HG03025 (cell line): ENCODE data around the gene EEF2KMT.
"Not testable (repeated sequence)": the region's sequence is repeated elsewhere in the genome, so short reads cannot be mapped to it uniquely, and the experiment has no call there.

Source experiments
- ATAC-seq: cut with Tn5 transposase; IDR thresholded peaks from one replicate; pipeline ENCODE4 v1.9.1; 2021; ENCODE audit warnings: mild to moderate bottlenecking, moderate library complexity; ENCODE audit not compliant: unreplicated experiment, low FRiP score

EEF2KMT gene, protein sequence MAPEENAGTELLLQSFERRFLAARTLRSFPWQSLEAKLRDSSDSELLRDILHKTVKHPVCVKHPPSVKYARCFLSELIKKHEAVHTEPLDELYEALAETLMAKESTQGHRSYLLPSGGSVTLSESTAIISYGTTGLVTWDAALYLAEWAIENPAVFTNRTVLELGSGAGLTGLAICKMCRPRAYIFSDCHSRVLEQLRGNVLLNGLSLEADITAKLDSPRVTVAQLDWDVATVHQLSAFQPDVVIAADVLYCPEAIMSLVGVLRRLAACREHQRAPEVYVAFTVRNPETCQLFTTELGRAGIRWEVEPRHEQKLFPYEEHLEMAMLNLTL

DNA sequence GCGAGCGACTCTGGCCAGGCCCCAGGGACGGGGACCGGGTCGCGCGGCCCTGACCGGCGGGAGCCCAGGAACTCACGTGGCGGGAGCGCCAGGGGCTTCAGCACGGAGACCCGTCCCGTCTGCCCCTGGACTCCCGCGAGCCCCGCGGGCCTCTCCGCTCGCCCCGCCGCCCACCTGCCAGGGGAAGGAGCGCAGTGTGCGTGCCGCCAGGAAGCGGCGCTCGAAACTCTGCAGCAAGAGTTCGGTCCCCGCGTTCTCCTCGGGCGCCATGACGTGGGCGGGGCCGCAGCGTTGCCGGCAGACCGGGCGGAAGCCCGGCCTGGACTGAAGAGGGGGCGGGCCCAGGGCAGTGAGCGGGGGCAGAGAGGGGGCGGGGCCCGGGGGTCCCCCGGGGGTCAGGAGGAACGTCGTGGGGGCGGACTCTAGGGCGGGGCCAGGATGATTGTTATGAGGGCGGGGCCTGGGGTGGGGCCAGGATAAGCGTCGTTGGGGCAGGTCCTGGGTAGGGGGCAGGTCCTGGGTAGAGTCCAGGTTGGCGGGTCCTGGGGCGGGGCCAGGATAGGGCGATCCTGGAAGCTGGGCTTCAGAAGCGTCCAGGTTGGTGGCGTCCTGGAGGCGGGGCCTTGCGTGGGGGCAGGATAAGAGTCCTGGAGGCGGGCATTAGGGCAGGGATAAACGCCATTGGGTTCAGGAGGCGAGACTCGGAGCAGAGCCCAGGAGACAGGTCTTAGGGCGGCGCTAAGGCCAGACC is at the start of gene EEF2KMT:
Gene EEF2KMT, minus strand, starts transcription at position 326 of the 751 bp plus-strand sequence. Its CDS starts 56 bp downstream, at position 270.
- ATAC-seq = peak; percentile 98

DNA sequence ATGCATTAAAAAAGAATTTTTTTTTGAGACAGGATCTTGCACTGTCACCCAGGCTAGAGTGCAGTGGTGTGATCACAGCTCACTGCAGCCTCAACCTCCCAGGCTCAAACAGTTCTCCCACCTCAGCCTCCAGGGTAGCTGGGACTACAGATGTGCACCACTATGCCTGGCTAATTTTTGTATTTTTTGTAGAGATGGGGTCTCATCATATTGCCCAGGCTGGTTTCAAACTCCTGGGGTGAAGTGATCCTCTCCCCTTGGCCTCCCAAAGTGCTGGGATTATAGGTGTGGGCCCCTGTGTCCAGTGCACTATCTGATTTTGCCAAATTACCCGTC is 47.0 kb upstream of the EEF2KMT start:
- ATAC-seq = not testable (repeated sequence)

DNA sequence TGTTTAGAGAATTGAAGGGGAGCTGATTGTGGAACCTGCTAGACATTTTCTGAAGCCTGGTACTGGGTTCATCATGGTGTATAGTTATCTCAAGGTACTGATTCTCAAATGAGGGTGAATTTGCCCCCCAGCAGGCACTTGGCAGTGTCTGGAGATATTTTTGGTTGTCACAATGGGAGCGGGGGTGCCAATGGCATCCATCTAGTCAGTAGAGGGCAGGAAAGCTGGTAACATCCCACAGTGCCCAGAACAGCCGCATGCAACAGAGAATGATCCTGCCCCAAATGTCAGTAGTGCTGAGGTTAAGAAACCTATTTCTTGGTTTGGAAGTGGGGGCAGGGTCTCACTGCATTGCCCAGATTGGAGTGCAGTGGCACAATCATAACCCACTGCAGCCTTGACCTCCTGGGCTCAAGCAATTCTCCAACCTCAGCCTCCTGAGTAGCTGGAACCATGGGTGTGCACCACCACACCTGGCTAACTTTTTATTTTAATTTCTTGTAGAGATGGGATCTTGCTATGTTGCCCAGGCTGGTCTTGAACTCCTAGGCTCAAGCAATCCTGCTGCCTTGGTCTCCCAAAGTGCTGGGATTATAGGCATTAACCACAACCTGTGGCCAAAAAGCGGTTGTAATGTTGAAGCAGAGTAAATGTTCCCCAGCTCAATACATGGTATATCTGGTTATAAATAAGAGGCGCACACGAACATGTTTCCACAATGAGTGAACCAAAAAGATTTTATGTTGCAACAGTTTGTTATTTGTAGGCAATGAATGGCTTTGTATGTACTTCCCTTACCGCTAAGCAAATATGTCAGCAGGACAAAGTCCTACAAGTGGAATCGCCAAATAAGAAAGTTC is 46.4 kb upstream of the EEF2KMT start:
- ATAC-seq = no peak

DNA sequence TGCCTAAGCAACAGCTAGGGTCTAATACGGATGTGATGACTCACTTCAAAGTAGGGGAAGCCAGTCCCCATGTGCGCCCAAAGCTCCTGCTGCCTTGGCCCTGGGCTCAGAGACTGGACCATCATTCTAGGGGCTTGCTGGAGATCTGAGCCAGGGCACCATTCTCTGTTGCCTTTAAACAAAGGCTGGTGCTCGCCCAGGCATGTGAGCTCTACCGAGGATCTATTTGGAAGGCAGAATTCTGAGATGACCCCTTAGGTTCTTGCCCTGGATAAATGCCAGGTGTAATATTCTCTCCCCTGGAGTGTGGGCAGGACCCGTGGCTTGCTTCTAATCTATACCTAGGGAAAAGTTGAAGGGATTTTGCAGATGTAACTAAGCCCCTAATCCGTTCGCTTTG is 42.6 kb upstream of the EEF2KMT start:
- not testable (repeated sequence) for ATAC-seq

DNA sequence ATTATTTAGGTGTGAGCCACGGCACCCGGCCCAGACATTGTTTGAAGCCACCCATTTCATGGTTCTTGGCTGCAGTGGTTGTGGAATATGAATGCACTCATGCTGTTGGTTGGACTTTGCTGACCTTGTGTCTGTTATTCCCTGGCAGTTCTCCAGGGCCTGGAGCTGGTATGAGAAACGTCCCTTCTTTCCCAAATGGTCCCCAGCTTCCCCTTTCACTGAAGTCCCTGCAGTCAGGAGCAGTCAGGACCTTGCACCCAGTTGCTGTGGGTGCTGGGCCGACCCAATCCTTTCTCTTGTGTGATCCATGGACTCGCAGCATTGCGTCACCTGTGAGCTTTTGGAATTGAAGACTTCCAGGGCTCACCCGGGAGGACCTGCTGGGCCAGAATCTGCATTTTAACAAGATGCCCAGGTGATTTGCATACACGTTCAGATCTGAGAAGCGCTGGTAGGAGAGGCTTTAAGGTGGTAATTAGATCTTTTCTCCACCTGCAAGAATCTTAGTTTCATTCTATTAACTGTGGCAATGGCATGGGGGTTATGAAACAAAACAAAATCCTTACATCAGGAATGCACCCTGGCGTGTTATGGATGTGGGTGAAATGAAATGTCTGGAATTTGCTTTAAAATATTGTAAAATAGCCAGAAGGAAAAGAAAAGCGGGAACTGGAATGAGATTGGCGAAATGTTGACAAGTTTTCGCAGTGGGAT is 37.3 kb upstream of the EEF2KMT start:
- not testable (repeated sequence) for ATAC-seq

DNA sequence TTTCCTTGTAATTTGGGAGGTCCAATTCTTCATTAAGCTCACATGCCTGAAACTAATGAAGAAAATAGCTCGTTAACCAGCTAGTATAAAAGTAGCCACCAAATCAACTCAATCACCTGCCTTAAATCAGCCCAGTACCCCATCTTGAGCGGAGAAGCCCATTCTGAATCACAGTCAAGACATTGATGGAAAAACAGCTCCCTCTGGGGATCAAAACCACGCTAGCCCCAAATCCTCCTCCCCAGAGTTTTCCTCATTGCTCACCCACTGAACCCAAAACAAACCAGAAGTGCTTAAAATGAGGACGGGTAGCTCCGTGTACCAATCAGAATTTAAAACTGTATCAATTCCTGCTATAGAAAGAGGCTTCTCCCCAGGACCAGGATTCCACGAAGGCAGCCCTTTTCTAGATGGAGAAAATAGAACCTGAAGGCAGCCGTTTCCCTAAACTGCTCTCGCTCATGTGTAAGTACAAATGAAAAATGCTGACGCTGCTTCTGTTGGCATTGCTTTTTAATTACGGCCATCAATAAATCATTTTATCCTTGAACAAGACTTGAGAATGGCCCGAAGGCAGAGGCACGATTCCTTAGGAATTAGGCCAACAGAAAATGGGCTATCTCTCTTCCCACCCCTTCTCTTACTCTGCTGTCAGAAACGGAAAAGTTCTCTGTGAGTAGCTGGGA is 35.5 kb upstream of the EEF2KMT start:
- ATAC-seq = not testable (repeated sequence)

DNA sequence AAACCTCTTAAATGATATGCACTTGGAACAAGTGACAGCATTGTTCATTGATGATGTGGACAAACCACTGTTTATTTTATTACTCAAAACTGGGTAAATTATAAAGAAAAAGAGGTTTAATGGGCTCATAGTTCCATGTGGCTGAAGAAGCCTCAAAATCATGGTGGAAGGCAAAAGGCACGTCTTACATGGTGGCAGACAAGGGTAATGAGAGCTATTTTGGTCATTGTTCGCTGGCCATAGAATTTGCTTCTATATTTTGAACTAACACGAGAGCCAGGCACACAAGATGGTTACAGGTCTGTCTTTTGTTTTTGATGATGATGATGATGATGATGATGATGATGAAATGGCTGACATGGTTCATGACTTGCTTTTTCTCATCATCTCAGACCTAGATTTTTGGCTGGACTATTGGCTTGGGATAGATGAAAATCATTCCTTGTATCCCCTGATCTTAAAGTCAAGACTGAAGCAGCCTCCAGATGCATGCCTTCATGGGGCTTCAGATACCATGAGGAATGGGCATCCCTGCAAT is 33.9 kb upstream of the EEF2KMT start:
- ATAC-seq = not testable (repeated sequence)

DNA sequence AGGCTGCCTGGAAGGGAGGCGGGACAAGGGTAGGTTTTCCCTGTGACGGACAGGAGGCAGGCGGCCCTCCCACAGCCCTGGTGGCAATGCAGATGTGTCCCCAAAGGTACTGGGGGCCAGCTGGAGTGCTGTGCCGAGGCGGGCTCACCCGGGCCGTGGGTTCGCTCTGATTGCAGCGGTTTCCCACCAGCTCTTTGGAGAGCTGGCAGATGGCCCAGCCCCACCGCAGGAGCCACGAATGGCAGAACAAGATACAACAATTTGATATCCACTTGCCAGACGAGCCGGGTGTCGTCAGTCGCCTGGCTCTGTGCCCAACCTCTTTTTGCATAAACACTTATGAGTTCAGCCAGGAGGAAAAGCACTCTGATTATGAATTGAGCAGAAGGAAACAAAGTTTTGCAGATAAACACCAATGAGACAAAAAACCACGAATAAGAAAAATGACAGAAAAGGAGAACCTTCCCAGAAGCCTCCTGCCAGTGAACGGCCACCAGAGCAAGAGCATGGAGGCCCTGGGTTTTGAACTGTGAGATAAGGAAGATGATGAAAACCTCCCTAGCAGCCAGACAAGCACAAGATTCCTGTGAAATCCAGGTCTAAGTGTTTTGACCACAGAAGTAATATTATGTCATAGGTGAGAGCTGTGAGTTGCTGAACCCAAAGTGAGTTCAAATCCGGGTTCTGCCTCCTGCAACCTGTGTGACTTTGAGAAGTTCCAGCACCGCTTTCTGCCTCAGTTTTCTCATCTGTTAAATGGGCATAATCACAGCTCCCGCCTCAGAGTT is 19.9 kb upstream of the EEF2KMT start:
- ATAC-seq = not testable (repeated sequence)

DNA sequence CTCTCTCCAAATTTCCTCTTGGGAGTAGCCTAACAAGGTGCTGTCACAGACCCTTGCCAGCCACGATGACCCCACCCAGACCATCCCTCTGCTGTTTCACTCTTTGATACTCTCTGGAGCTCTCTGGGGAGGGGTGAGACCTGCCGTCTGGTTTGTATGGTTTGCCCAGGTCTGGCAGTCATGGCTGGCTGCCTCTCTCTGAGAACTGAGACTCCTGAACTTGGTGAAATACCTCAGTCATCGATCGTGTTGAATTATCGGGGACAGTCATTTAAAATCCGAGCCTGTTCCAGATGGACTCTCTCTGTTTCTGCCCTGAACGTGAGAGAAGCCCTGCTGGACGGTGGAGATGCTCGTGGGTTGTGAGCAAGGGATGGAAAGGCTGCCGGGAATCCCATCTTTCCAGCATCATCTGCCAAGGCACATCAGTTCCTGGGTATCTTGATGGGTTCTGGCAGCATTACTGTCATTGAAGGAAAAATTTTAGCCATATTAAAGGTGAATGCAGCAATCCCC is 19.2 kb upstream of the EEF2KMT start:
- not testable (repeated sequence) for ATAC-seq

DNA sequence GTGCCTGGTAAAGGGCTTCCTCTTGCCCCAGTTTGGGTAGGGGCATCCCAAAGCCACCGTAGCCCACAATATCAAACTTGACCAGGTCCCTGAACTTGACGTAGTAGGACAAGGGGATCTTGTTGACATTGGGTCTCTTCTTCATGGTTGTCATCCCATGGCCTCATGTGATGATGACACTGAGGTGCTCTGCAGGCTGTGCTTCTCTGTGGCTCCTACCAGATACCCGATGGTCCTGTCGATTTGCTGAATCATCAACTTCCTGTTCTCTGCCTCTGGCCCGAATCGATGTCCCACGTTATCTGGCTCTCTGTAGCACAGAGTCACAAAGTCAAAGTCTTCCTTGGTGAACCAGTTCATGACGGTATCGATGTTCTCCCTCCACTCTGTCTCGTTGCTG is 13.3 kb upstream of the EEF2KMT start:
- ATAC-seq = not testable (repeated sequence)

DNA sequence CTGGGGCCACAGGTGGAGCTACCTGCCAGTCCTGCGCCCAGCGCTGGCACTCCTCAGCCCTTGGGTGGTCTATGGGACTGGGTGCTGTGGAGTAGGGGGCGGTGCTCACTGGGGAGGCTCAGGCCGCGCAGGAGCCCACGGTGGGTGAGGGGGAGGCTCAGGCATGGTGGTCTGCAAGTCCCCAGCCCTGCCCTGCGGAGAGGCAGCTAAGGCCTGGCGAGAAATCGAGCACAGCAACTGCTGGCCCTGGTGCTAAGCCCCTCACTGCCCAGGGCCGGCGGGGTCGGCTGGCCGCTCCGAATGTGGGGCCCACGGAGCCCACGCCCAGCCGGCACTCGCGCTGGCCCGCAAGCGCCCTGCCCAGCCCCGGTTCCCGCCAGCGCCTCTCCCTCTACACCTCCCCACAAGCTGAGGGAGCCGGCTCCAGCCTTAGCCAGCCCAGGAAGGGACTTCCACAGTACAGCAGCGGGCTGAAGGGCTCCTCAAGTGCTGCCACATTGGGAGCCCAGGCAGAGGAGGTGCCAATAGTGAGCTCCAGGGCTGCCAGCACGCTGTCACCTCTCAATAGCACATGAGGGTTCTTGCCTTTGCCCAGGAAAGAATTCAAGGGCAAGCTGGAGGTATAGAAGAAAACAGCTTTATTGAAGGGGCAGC is 11.0 kb upstream of the EEF2KMT start:
- ATAC-seq = no peak

DNA sequence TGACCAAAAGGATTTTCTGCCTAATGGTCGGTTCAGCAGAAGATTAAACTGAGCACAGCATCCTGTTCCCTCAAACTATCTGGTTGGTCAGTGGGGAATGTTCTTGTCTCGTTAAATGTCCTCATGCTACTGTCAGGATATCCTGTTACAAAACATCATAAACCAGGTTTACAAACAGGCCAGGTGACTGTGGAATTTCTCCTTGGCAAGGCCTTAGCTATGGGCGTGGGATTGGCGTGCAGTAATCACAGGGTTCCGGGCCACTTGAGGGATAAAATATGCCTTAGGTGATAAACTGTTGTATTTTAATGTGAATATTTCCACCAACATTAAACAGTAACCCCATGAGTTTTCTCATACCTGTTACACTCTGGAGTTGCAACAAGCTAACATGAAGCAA is 7.4 kb upstream of the EEF2KMT start:
- not testable (repeated sequence) for ATAC-seq

DNA sequence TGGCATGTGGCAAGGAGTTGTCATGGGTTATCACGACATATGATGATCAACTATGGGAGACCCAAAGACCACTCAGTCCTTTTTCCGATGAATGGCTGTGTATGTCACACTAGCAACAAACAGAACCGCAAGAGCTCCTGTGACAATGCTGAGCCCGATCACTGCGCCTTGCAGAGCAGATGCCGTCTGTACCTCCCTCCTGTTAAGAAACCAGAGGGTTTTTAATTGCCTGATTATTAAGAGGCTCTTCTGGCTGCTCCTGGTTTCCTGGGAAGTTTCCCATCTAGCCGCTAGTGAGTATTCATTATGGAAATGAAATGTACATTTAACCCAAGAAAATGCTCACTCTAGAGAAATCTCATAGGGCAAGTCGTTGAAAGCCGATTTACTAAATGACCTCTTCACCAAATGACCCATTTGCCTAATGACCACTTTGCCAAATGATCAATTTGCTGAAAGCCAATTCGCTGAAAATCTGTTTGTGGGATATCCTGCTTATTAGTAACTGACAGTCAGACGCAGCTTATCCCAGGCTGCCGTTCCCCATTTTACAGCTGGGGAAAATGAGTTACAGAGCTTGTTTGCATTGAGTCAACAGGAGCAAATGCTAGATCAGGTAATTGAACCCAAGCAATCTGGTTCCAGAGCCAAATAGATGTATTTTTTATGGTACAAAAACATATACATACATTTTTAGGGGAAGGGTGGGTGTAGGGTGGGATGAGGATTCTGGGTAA is 5.9 kb upstream of the EEF2KMT start:
- ATAC-seq = not testable (repeated sequence)

DNA sequence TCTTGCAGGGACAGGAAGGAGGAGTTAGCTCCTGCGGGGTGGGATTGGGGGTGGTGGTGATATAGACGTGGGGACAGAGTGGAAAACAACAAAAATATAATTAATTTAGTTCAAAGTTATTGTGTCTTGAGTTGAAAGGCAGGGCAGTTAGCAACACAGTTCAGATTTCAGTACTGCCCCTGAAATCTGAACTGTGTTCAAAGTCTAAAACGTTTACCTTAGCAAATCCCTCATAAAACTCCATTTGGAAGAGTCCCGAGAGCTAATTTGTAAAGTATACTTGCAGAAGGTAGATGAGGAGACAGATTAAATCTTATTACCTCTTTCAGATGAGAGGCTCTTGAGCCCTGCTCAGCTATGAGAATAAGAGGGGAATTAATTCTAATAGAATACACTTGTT is 1.6 kb upstream of the EEF2KMT start:
- ATAC-seq = not testable (repeated sequence)

DNA sequence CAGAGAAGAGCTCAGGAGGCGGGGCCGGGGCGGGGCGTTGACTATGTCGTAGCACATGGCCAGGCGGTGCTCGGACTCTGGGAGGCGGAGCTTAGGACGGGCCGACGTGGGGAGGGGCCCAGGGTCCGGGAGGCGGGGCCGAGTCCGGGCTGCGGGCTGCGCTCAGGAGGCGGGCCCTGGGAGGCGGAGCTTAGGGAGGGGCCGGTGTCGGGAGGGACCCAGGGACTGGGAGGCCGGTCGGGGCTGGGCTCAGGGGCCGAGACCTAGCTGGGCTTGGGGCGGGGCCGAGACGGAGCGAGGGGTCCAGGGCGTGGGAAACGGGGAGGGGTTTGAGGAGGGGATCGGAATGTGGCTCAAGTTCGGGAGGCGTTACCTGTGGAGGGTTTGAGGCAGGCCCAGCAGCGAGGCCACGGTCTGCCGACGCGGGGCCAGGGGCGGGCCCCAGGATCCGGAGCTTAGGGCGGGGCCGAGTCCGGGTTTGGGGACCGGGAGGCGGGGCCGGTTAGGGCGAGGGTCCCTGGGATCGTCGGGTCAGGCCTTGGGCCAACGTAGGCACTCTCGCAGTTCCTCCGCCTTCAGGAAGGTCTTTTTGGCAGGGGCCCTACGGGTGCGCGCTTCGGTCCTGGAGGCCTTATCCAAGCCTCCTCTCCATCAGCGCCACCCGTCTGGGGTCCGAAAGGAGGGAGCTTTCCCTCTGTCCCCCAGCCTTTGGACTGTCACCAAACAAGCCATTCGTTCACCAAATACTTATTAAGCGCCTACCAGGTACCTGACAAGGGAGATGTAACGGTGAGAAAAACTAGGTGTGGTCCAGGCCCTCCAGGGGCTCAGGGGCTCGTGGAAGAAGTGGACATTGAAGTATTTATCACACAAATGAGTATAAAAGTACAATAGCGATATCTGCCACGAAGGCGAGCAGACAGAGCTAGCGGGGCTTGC is 895 bp upstream of the EEF2KMT start:
- peak; percentile 63 for ATAC-seq

DNA sequence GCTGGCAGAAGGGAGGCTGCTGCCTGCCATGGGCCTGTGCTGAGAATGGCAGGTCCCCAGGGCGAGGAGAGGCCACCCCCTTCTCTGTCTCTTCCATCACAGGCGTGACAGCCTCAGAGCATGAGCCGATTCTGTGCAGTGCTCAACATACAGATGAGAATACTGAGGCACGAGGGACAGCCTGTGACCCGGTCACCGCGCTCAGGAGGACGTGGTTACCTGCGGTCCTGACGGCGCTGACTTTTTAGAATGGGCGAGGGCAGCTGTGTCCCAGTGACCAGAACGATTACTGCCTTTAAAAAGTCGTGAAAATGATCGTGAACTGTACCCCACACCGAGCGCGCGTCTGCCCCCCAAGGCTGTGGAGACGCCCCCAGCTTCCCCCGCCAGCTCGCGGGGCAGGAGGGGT is 530 bp downstream of the EEF2KMT start:
- ATAC-seq = not testable (repeated sequence)
